GM18909 (cell line): Measurements from ENCODE around the gene FLNC.

Experiments
- ATAC-seq: cut with Tn5 transposase; IDR thresholded peaks from one replicate; pipeline ENCODE4 v1.9.1; 2021; ENCODE audit warnings: mild to moderate bottlenecking; ENCODE audit not compliant: unreplicated experiment, poor library complexity

Gene FLNC

DNA sequence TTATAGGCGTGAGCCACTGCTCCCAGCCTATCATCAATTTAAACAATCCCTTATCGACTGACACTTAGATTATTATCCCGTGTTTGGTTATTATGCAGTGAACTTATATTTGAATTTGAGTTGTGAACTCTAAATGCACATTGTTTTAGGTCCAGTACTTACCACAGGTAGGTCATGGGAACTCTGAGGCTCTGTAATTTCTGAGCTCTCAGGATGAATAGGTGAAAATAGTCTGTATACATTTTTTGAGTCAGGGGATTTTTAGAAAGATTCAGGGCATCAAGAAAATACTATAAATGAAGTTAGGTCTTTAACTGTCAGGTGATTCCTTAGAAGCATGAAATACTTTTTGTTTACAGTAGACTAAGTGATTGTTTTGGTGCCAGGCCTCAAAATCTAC is 29.6 kb upstream of the FLNC start:
- ATAC-seq: no peak

DNA sequence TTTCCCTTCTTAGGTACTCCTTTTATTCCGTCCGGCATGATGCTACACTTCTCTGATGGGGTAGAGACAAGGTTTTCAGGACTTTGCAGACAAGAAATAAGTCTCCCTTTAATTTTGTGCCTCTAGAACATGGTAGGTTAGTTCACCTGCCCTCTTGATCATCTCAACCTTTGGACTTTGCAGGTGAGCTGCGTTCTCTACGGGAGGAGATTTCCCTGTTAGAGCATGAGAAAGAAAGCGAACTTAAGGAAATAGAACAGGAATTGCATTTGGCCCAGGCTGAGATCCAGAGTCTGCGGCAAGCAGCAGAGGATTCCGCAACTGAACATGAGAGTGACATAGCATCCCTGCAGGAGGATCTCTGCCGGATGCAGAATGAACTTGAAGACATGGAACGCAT is 29.2 kb upstream of the FLNC start:
- ATAC-seq: no peak

DNA sequence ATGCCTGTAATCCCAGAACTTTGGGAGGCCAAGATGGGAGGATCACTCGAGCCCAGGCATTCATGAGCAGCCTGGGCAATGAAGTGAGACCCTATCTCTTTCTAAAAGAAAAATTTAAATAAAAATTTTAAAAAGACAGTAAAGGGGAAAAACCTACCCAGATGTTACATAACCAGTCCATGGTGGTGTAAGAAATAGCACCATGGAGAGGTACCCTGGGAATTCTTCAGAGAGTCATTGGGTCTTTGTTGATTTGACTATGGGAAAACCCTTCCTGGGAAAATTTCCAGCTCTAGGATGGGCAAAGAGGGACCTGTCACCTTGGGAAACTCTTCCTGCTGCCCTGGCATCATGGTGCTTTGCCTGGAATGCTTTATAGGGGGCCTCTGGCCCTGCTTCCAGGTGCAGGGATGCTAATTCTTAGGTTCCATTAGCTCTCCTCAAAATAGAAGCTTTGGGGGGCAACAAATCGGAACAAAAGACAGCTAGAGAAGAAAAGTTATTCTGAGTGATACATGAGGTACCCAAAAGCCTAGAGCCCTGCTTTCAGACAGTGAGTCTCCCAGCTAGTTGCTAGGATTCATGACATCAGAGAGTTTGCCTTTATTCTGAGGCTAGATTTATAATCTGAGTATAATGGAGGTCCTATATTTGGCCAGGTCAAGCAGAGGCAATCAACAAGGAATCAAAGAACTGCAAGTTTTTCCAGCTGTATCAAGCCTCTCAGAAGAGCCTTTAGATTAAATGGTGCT is 28.4 kb upstream of the FLNC start:
- no peak for ATAC-seq

DNA sequence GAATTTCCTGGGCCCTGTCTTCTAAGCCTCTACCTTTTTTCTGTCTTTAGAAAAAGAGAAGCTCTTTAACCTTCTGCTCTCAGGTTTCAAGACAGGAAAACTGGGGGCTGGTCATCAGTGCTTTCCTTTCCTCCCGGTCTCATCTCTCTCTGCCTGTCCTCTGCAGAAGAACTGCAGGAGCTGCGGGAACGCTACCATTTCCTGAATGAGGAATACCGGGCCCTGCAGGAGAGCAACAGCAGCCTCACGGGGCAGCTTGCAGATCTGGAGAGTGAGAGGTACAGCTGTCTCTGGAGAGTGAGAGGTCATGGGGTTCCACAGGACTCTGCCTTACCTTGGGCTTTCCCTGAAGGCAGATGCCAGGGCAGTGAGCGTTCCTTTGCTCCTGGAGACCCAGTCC is 25.7 kb upstream of the FLNC start:
- no peak for ATAC-seq

DNA sequence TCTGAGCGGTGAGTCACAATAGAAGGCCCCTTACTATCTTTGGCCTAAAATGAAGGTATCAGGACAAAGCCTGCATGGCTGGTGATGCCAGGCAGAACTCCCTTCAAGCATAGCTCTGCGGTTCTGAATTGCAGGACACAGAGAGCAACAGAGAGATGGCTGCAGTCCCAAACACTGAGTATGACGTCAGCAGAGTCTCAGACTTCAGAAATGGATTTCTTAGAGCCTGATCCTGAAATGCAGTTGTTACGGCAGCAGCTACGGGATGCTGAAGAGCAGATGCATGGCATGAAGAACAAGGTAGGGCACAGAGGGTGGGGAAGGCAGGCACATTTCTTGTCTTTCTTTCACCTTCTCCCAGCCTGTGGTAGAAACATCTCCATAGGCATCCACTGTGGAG is 25.0 kb upstream of the FLNC start:
- no peak for ATAC-seq

DNA sequence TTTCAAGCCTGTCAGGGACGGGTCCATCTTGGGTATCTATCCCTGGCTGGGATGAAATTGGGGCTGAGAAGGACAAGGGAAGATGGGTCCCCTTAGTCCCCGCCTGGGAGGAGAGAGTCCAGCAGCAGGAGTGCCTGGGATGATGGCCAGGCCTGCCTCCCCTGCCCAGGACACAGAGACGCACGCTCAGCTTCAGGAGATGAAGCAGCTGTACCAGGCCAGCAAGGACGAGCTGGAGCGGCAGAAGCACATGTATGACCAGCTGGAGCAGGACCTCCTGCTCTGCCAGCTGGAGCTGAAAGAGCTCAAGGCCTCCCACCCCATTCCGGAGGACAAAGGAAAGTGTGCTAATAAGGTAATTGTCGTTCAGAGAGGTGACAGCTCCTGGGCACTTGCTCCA is 23.0 kb upstream of the FLNC start:
- ATAC-seq: no peak

DNA sequence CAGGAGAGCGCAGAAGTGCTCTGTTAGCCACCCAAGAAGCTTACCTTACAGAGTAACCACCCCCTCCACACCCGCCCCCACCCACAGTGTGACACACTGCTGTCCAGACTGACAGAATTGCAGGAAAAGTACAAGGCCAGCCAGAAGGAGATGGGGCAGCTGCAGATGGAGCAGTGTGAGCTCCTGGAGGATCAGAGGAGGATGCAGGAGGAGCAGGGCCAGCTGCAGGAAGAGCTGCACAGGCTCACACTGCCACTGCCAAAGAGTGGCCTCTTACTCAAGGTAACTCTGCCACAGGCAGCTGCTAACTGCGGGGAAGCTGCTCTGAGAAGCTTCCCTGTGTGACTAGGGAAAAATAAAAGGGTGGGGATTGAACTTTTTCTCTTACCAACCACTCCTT is 20.8 kb upstream of the FLNC start:
- no peak for ATAC-seq

DNA sequence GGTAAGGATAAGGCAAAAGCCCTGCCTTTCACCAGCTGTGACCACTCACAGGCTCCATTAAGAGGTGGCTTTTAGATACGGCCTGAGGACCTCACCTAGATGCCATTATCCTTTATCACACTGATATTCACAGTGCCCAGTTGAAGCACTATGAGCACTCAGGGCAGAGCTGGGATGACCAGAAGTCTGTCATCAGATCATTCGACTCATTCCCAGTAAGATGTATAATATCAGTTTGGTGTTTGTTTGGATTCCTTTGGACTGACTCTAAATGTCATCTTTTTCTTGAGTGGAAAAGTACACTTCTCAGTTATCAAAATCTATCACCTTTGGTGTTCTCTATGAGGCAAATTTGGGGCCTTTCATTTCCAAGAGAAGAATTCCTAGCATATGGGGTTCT is 19.7 kb upstream of the FLNC start:
- ATAC-seq: no peak

DNA sequence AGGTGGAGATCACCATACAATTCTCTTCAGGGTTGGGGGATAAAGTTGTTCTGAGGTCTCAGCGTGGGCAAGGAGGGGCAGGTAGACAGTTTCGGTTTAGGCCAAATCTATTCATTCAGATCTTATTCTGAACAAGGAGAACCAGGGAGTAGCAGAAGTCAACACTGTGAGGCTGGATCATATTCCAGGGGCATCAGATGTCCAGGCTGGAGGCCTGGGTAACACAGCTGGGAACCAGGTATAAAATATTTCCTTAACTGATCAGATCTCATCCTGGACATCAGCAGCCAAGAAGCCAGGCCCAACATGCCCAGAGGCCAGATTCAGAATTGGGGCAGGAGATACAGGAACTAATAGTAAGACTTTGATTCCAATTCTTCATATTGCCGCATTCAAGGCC is 19.2 kb upstream of the FLNC start:
- ATAC-seq: no peak

DNA sequence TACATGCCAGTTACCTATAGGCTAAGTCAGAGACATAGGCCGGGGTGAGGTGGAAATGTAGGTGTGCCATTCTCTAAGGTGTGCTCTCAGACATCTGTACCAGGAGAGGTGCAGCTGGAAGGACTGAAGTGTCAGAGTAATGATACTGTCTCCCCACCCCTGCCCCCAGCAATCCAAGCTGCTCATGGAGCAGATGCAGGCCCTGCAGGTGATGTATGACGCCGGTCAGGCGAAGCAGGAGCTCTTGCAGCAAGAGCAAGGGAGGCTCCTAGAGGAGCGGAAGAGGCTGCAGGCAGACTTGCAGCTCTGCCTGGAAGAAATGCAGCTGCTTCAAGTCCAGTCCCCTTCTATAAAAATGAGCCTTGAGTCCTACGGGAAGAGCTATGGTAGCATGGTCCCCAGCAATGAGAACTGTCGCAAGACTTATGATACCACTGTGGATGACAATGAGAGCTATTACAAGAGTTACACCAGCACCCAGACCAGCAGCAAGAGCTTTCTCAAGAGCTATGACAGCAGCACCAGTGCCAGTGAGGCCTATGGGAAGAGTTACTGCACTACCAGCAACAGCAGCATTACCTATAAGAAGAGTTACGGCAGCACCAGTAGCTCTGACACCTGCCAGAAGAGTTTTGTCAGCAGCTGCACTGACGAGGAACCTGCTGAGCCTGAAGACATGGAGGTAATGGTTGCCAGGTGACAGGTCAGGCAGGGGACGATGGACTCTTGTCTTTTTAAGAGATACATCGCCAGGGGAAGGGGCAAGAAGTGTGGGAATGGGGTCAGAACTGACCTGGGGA is 18.4 kb upstream of the FLNC start:
- no peak for ATAC-seq

DNA sequence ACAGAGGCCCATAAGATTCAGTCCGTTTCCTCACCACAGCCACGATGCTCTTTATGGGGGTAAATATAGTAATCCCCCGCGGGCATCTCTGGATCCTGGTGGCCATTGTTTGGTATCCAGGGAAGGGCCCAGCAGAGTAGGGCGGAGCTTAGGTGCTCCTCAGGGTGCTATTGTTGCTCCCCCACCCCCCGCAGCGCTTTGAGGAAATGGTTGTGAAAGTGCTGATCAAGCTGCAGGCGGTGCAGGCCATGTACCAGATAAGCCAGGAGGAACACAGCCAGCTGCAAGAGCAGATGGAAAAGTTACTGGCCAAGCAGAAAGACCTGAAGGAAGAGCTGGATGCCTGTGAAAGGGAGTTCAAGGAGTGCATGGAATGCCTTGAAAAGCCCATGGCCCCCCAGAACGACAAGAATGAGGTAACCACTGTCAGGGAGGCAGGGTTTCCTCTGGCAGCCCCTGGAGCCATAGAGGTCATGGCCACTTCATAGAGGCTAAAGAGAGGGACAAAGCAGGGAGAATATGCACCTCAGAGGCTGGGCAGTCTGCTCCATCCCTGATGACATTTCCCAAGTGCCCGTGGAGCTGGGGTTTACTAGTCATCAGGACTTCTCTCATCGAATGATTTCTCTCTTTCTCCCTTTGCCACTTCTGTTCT is 17.6 kb upstream of the FLNC start:
- no peak for ATAC-seq

DNA sequence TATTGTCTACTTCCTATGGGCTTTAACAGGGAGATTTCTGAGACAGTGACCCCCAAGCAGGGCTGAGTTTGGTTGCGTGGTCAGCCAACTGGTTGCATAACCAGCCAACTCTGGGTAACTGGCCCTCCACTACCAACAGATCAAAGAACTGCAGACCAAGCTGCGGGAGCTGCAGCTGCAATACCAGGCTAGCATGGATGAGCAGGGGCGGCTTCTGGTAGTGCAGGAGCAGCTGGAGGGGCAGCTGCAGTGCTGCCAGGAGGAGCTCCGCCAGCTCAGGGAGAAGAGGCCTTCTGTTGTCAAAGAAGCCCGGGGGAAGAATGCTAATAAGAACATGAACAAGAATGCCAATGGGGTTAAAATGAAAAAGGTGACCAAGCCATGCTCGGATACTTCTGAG is 15.7 kb upstream of the FLNC start:
- no peak for ATAC-seq

DNA sequence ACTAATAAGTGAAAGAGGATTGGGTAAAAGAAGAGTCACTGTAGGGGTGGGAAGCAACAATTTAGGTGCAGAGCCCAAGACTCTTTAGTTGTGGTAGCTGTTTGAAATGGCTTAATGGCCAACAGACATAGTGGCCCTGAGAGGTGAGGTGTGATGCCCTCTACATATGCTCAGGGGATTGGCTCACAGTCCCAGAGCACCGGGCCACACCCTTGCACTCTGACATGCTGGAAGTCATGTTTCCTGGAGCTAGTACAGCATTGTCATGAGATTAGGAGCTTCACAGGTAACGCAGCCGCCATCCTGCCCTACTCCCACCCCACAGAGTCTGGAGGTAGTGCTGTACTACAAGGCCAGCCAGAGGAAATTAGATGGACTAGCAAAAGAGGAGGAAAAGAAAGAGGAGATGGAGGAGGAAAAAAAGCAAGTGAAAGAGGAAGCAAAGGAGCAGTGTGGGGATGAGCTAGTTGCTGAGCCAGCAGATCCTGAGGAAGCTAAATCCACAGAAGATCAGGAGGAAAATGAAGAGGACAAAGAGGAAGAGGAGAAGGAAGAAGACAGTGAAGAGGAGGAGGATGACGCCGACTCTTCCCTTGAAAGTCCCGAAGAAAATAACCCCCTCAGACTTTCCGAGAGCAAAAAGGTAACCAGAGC is 14.8 kb upstream of the FLNC start:
- ATAC-seq: no peak

DNA sequence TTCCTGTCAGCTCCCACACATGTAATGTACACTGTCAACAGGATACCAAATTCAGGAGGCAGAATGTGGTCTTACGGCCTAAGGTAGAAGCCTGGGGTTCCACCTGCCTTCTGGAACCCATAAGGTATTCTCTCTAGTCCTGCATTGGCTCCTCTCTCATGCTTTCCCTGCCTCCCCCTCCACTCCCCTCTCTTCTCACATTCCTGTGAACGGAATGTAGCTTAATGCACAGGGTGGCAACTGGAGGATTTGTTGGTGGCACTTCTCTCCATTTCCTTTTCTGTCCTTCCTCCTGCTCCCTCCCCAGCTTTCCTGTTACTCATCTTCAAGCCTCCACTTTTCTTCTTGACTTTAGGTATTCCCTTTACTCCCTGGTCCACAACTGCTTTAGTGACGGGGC is 11.5 kb upstream of the FLNC start:
- no peak for ATAC-seq

DNA sequence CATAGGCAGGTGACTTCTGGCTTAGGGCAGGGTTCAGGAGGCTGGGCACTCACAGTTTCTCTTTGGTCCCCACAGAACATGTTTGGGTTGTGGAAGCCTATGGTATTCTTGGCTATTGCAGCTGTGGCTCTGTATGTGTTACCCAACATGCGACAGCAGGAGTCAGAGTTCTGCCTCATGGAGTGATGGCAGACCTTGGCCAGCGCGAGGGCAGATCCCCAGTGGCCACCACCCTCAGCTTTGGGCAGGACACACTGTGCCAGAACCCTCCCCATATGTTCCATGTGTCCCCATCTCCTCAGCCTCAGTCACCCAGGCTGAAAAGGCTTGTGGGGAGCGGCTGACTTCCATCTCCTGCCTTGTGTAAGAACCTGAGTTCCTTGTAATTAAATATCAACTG is 8.5 kb upstream of the FLNC start:
- no peak for ATAC-seq

DNA sequence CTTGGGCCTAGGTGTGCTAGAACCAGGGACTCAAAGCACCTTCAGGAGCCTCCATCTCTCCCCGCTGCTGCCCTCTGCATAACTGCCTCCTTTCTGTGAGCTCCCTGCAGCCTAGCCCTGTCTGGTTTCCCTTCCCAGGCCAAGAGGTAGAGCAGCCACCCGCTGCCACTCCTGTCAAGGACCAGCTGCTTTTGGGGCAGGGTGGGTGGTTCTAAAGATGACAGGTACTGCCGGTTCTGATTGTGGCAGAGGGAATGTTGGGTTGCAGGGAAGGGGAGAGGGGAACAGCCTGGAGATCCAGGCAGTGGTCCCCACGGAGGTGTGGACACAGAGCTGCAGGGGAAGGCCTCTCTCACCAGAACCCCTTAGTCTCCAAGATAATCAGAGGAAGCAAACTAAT is 3.7 kb upstream of the FLNC start:
- no peak for ATAC-seq

DNA sequence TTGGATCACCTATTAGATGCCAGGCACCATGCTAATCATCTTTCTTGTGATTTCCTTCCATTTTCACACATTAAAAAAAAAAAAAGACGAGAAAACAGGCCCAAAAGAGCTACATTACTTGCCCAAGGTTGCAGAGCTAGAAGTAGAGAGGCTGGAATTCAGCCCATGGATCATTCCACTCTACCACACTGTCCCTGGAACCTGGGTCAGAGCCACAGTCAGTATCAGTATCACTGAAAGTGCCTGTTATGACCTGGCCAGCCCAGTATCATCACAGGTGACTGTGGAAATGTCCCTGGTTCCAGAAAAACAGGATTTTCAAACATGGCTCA is 3.3 kb upstream of the FLNC start:
- ATAC-seq: no peak

DNA sequence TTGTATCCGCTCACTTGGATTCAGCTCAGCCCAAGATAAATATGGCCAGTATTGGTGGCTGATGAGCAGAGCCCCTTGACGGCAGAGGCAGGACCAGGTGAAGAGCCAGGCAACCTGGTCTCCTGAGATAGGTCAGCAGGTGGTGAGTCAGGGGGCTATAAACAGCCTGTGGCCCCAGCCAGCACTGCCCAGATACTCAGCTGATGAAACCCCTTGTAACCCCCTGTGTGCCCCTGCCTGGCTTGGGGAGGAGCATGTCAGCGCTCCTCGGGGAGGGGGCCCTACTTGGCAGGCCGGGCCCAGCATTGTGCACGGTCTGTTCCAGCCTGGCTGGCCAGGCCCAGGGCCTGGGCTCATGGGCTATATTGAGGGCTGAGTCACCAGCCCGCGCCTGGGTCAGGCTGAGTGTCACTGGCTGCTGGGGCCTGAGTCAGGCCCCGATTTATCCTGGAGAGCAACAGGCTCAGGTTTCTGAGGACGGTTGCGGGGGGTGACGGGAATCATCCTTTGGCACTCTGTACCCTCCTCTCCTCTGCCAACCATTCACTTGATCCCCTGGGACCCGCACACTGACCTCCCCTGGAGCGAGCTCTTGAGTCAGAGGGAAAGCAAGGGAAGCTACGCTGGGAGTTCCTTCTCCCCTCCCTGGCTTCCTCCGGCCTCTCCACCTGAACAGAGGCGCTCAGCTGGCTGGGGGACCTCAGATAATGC is 2.8 kb upstream of the FLNC start:
- no peak for ATAC-seq

DNA sequence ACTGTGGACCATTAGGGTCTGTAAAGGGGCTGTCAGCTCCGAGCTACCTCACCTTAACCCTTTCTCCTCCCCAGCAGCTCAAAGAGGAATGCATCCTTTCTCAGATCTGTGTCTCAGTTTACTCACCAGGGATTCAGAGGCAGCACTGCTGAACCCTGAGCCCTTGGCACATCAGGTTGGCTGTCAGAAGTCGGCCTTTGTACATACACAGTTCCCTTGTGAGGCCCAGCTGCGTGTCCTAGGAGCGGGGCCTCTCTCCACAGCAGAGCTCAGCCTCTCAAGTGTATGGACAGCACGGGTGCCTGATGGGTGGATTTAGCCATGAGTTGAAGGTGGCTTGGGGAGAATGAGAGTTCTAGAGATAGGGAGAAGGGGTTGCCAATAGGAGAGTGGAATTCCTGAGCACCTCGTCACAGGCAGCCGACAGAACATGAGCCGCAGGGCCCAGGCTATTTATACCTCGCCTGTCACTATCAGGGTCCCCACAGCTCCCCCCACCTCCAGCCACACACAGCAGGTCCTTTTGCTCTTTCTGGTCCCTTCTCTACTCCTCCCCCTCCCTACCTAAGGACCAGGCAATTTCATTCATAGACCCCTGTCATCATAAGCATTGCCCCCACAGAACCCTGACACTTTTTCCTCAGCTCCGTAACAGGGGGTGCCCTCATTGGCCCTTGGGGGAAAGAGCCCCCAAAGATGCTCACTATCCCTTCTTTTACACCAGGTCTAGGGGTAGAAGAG is 2.1 kb upstream of the FLNC start:
- ATAC-seq: no peak
